PC-9 (cell line): Measurements from ENCODE around the gene MEX3C. TPM values are rescaled to one million over a fixed set of nuclear protein-coding genes. Genes with fewer than 3 reads are reported as not detected.

Source experiments
- BruUV-seq: library from RNA; stranded (reverse); fragments of 400-500 nt; replicated peaks from 2 replicates; lab custom pipeline; 2021; lab: Mats Ljungman, UMichigan
- CTCF ChIA-PET: fragments of 300-600 bp; sonication (Branson Sonifier 250); formaldehyde crosslinking; loops from one replicate; lab custom pipeline; 2022; ENCODE audit warnings: antibody characterized with exemption; lab: Charles Lee
- POLR2A ChIA-PET: fragments of 300-600 bp; sonication (Branson Sonifier 250); formaldehyde crosslinking; loops from one replicate; lab custom pipeline; 2022; ENCODE audit warnings: antibody characterized with exemption; ENCODE audit not compliant: unreplicated experiment; lab: Charles Lee
- DNase-seq, 2 experiments: peaks; one replicate each; pipeline versions ENCODE4 v3.0.0 to v3.0.0-alpha.2; 2015 to 2022; ENCODE audit warnings: mixed read lengths in 1 of 2
- H2AFZ ChIP-seq: fragments of 200-600 bp; sonication (generic); 2 replicates; pipeline ENCODE4 v1.8.1; 2017; ENCODE audit warnings: antibody characterized with exemption
- H3F3A ChIP-seq: fragments of 200-600 bp; sonication (generic); 2 replicates; pipeline ENCODE4 v1.8.1; 2017; ENCODE audit warnings: antibody characterized with exemption, mild to moderate bottlenecking, low read depth; ENCODE audit not compliant: insufficient read depth
- H3K27ac ChIP-seq: fragments of 200-600 bp; sonication (generic); 2 replicates; pipeline ENCODE4 v1.6.1; 2016; ENCODE audit warnings: mixed run types
- H3K27me3 ChIP-seq: fragments of 200-600 bp; sonication (generic); 2 replicates; pipeline ENCODE4 v1.6.1; 2016; ENCODE audit warnings: low read depth, mixed run types; ENCODE audit not compliant: insufficient read depth
- H3K36me3 ChIP-seq: fragments of 200-600 bp; sonication (generic); 2 replicates; pipeline ENCODE4 v1.6.1; 2016; ENCODE audit warnings: low read depth, mixed run types
- H3K4me1 ChIP-seq: fragments of 200-600 bp; sonication (generic); replicated peaks from 2 replicates; pipeline ENCODE4 v1.6.1; 2016; ENCODE audit warnings: mixed run types; ENCODE audit not compliant: insufficient read depth
- H3K4me2 ChIP-seq: fragments of 200-600 bp; sonication (generic); 2 replicates; pipeline ENCODE4 v1.6.1; 2017; ENCODE audit warnings: mixed run types
- H3K4me3 ChIP-seq: fragments of 200-600 bp; sonication (generic); 2 replicates; pipeline ENCODE4 v1.6.1; 2016; ENCODE audit warnings: mixed run types
- H3K79me2 ChIP-seq: fragments of 200-600 bp; sonication (generic); 2 replicates; pipeline ENCODE4 v1.6.1; 2017; ENCODE audit warnings: low read depth, mixed run types
- H3K9me2 ChIP-seq: fragments of 200-600 bp; sonication (generic); 2 replicates; pipeline ENCODE4 v1.8.1; 2017; ENCODE audit warnings: mild to moderate bottlenecking; ENCODE audit not compliant: insufficient read depth
- H3K9me3 ChIP-seq: fragments of 200-600 bp; sonication (generic); 2 replicates; pipeline ENCODE4 v1.8.1; 2016; ENCODE audit warnings: low read depth; ENCODE audit not compliant: insufficient read depth
- H4K20me1 ChIP-seq: fragments of 200-600 bp; sonication (generic); 2 replicates; pipeline ENCODE4 v1.8.1; 2017; ENCODE audit not compliant: insufficient read depth
- CTCF ChIP-seq: fragments of 200-600 bp; sonication (generic); conservative IDR thresholded peaks from 2 replicates; pipeline ENCODE4 v1.6.1; 2017; ENCODE audit warnings: mixed run types, antibody characterized with exemption, mild to moderate bottlenecking, moderate library complexity
- EZH2 ChIP-seq: fragments of 200-600 bp; sonication (generic); IDR thresholded peaks from 2 replicates; pipeline ENCODE4 v1.8.0; 2017; ENCODE audit warnings: antibody characterized with exemption, low read depth
- intact Hi-C: fragments of 100-400 bp; cut with micrococcal nuclease; formaldehyde crosslinking; loops from one replicate; pipeline ENCODE4 v1.10.0; 2022; ENCODE audit not compliant: unreplicated experiment
- total RNA-seq: library from RNA; stranded (reverse); gene quantifications from 2 replicates; pipeline ENCODE4 v1.2.3, GENCODE V29; 2021

The MEX3C gene
- total RNA-seq, 1 experiment from 2014 or later = 26.2 TPM

GRCh38 chr18:51137891-51138290 is 59.6 kb downstream of the MEX3C start:
- no peaks in the 10 kb centered on the region for H3K9me2 ChIP-seq
- H3K9me3 ChIP-seq = no peaks in the 10 kb centered on the region
- peaks cover 18% of the 10 kb centered on the region; the same call in 1 of the 2 replicates for H3F3A ChIP-seq
- peak; percentile 61 to 85 for DNase-seq
- H3K4me1 ChIP-seq = peaks cover 32% of the 10 kb centered on the region
- TF ChIP-seq CTCF (no peak), EZH2 (no peak)
- no peaks in the 10 kb centered on the region for H4K20me1 ChIP-seq
- peak overlapping the region; percentile 72 for H3K27ac ChIP-seq
- no TSS peak for BruUV-seq
- no peak overlapping the region for H2AFZ ChIP-seq
- intact Hi-C loops = loop anchor here (5.0 kb wide), 1 partner anchor 59 kb away; the partner anchor contains the start of gene MEX3C
- no peaks in the 10 kb centered on the region for H3K27me3 ChIP-seq
- no peaks in the 10 kb centered on the region for H3K36me3 ChIP-seq
- no peak overlapping the region for H3K4me3 ChIP-seq
- POLR2A ChIA-PET = no interaction called here
- peak overlapping the region; percentile 58; the same call in 1 of the 2 replicates for H3K4me2 ChIP-seq
- H3K79me2 ChIP-seq = no peaks in the 10 kb centered on the region
- CTCF ChIA-PET = no interaction called here

GRCh38 chr18:51137026-51137729 is 60.3 kb downstream of the MEX3C start:
- H3K4me2 ChIP-seq = peak overlapping the region; percentile 58

GRCh38 chr18:51135795-51136194 is 61.7 kb downstream of the MEX3C start:
- H3K79me2 ChIP-seq = no peaks in the 10 kb centered on the region
- intact Hi-C loops = loop anchor here (5.0 kb wide), 1 partner anchor 62 kb away; the partner anchor contains the start of gene MEX3C
- CTCF ChIA-PET = interaction anchor here (0.6 to 0.7 kb wide), 2 partner anchors 28 to 43 kb away, joined by 3 to 8 read pairs; no protein-coding TSS in a partner anchor
- TF ChIP-seq CTCF (0 out of 2 replicates have a peak, but pooled peaks have one; percentile 34), EZH2 (no peak)
- H3K27ac ChIP-seq = no peak overlapping the region
- no TSS peak for BruUV-seq
- H3K4me2 ChIP-seq = 0 out of 2 replicates have a peak overlapping the region, but pooled peaks have one; percentile 10
- no peaks in the 10 kb centered on the region for H4K20me1 ChIP-seq
- H3K27me3 ChIP-seq = no peaks in the 10 kb centered on the region
- H2AFZ ChIP-seq = no peak overlapping the region
- H3K9me2 ChIP-seq = no peaks in the 10 kb centered on the region
- H3F3A ChIP-seq = peaks cover 25% of the 10 kb centered on the region; the same call in 1 of the 2 replicates
- POLR2A ChIA-PET = no interaction called here
- DNase-seq = no peak
- peaks cover 32% of the 10 kb centered on the region for H3K4me1 ChIP-seq
- no peak overlapping the region for H3K4me3 ChIP-seq
- no peaks in the 10 kb centered on the region for H3K9me3 ChIP-seq
- H3K36me3 ChIP-seq = no peaks in the 10 kb centered on the region

More at GRCh38 chr18:51137026-51137729, 60.3 kb downstream of the MEX3C start:
- Histone ChIP-seq H3K36me3 (no peaks in the 10 kb centered on the region), H2AFZ (0 out of 2 replicates have a peak overlapping the region, but pooled peaks have one; percentile 48), H3F3A (peaks cover 18% of the 10 kb centered on the region; the same call in 1 of the 2 replicates), H3K79me2 (no peaks in the 10 kb centered on the region), H3K9me2 (no peaks in the 10 kb centered on the region), H3K4me1 (peaks cover 32% of the 10 kb centered on the region), H3K27ac (peak overlapping the region; percentile 72), H3K9me3 (no peaks in the 10 kb centered on the region), H3K27me3 (no peaks in the 10 kb centered on the region), H4K20me1 (no peaks in the 10 kb centered on the region), H3K4me3 (no peak overlapping the region)
- intact Hi-C loops = loop anchor here (5.0 kb wide), 1 partner anchor 60 kb away; the partner anchor contains the start of gene MEX3C
- TF ChIP-seq CTCF (no peak), EZH2 (no peak)
- peak; percentile 56 to 84 for DNase-seq
- POLR2A ChIA-PET = interaction anchor here (0.6 kb wide), 1 partner anchor 290 kb away, joined by 3 read pairs; no protein-coding TSS in a partner anchor
- BruUV-seq = no TSS peak
- CTCF ChIA-PET = no interaction called here
